ENCODE measurements around the gene ESPN.

ESPN gene

DNA sequence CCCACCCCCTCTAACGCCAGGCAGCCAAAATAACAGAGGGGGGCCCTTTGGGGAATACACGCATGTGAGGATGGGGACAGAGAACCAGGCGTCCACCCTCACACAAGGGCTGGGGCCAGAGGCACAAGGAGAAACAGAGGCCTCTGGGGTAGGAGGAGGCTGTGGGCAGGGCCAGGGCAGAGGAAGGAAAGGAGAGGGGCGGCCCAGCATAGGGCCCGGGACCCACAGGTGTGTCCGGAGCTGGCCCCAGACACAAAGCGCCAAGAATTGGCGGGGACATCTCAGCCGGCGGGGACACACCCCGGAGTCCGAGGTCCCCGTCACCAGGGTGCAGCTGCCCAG lies 60.2 kb downstream of the ESPN start:
- TF ChIP-seq, protein P1, sequence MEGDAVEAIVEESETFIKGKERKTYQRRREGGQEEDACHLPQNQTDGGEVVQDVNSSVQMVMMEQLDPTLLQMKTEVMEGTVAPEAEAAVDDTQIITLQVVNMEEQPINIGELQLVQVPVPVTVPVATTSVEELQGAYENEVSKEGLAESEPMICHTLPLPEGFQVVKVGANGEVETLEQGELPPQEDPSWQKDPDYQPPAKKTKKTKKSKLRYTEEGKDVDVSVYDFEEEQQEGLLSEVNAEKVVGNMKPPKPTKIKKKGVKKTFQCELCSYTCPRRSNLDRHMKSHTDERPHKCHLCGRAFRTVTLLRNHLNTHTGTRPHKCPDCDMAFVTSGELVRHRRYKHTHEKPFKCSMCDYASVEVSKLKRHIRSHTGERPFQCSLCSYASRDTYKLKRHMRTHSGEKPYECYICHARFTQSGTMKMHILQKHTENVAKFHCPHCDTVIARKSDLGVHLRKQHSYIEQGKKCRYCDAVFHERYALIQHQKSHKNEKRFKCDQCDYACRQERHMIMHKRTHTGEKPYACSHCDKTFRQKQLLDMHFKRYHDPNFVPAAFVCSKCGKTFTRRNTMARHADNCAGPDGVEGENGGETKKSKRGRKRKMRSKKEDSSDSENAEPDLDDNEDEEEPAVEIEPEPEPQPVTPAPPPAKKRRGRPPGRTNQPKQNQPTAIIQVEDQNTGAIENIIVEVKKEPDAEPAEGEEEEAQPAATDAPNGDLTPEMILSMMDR (IDR thresholded peaks at IDR 0.05; ENCODE audit: insufficient read depth, low read depth, low read length, missing control alignments) = no peak
- DNase-seq (ENCODE audit: low read depth) = no peak
- H3K4me3 ChIP-seq (ENCODE audit: low read depth, low read length) = no peak overlapping the region

DNA sequence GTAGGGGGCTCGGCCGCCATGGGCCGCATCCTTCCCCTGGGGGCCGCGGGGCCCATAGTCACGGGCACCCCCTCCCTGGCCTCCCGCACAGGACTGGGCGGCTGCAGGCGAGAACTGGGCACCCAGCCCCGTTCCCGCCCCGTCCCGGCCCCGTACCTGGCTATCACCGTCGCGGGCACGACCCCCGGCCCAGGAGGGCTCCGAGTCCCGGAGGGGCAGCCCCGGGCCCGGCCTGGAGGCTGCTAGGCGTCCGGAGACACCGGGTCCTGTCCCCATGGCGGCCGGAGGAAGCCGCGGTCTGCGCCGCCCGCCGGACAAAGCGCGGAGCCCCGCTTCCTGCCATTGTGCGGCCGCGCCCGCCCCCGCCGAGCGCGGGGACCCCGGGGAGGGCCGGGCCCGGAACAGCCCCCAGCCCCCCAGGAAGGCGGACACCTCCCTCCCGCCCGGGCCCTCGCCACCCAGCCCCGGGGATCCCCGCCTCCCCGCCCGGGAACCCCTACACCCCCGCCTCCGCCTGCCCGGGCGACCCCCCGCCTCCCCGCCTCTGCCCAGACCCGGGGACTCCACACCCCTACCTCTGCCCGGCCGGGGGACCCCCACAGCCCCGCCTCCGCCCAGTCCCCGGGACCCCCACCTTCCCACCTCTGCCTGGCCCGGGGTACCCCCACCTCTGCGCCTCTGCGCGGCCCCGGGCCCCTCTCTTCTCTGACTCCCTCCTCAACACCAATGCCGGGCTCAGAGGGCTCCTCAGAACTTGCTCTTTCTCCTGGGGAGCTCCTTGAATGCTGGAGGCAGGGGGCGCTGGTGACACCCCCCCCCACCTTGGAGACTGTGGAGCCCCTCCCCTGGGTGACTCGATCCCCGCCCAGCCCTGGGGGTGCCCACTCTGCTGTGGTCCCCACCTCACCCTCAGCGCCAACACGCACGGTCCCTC lies 60.9 kb downstream of the ESPN start:
- H3K4me3 ChIP-seq (ENCODE audit: low read depth, low read length) = no peak overlapping the region
- no peak for DNase-seq (ENCODE audit: low read depth)
- TF ChIP-seq, protein P1 (IDR thresholded peaks at IDR 0.05; ENCODE audit: insufficient read depth, low read depth, low read length, missing control alignments) = no peak

DNA sequence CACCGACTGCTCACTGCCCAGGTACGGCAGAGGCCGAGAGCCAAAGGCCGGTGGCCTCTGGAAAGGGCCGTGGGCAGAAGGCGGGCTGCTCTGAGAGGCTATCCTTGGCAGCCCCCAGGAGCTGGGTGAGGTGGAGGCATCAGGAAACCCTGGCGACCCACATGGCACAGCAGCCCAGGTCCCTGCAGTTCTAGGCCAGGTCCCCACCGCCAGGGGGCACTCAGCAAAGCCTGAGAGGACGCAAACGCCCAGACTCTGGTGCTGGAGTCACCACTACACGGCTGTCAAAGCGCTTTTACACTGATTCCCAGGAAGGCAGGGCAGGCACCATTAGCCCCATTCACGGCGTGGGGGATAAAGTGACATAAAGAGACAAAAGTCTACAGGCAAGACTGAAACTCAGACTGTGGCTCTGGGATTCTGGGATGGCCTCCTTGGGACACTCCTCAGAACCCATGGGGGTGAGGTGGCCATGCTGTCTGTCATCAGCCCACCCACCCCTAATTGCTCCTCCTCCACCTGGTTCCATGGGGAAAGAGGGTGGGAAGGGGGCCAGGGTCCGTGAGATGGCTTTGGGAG lies 61.9 kb downstream of the ESPN start:
- peak; percentile 83 for DNase-seq (ENCODE audit: low read depth)
- TF ChIP-seq, protein P1 (IDR thresholded peaks at IDR 0.05; ENCODE audit: insufficient read depth, low read depth, low read length, missing control alignments) = peak; percentile 93
- H3K4me3 ChIP-seq (ENCODE audit: low read depth, low read length) = no peak overlapping the region

DNA sequence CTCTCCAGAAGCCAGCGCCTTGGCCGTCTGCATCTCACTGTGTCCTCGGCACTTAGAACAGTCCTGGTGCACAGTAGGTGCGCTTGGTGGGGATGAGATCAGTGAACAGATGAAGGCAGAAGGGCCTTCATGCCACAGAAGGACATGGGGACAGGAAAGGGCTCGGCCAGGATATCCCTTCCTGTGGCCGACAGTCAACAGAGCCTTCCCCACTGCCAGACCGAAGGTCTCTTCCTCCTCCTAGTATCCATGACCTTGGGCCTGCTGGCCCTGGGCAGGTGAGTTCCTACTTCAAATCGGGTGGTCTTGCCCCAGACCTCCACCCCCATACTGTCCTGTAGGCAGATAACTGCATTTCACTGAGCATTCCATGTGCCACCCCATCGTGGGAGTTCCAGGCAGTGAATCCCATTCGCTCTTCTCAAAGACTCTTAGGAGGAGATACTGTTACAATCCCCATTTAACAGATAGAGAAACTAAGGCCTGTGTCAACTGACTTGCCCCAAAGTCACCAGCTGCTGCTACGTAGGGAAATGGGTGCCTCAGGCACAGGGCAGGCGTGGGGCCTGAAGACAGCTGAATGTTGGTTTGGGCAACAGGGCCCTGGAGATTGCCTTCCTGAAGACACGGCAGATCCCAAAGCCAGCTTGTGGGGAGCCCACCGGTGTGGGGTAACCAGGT lies 63.4 kb downstream of the ESPN start:
- TF ChIP-seq, protein P1 (IDR thresholded peaks at IDR 0.05; ENCODE audit: insufficient read depth, low read depth, low read length, missing control alignments) = no peak
- no peak for DNase-seq (ENCODE audit: low read depth)
- no peak overlapping the region for H3K4me3 ChIP-seq (ENCODE audit: low read depth, low read length)

DNA sequence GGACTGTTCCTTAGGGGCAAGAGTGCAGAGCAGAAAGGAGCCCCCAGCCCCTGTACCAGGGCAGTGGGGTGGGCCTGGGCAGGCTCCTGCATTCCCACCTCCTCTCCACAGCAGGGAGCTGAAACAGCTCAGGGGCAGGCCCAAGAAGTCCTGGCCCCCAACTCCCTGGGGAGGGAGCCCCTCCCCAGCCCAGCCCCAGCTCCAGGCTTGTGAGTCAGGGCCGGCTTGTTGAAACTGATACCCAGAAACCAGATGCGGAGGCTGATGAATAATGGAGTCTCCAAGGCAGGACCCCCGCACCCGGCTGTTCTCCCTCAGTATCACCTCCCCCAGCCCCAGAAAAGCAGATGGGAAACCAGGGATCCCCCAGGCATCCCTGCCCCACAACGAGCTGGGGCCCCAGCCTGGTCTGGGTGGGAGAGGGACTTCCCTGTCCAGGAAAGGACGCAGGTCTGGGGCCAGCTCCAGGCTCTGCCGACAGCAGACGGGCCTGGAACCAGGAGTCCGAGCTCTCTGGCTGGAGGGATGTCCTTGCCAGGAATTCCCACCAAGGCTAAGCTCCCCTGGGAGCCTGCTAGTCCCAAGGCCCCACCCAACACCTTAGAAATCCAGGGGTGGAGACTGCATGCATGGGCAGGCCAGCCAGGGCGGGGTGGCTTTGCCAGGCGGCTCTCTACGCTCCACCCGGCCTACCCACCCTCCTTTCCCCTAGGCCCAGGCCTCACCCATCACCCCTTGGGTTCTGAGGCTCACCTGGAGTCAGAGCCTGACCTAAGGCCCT lies 64.2 kb downstream of the ESPN start:
- no peak overlapping the region for H3K4me3 ChIP-seq (ENCODE audit: low read depth, low read length)
- TF ChIP-seq, protein P1 (IDR thresholded peaks at IDR 0.05; ENCODE audit: insufficient read depth, low read depth, low read length, missing control alignments) = no peak
- no peak for DNase-seq (ENCODE audit: low read depth)

DNA sequence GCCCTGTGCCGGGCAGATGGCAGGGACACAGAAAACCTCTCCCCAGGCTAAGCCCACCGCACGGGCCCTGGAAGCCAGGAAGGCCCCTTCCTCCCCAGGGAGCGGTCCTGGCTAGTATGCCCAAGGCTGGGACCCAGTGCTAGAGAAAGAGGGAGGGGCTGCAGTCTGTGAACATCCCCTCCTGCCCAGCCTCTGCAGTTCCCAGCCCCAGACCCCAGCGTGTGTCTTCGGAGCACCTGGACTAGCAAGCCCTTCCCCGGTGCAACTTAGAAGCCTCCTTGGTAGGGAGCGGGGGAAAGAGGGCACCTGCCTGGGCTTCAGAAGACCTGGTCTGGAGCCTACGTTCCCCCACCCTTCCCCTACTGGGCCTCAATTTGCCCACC lies 64.8 kb downstream of the ESPN start:
- TF ChIP-seq, protein P1 (IDR thresholded peaks at IDR 0.05; ENCODE audit: insufficient read depth, low read depth, low read length, missing control alignments) = no peak

More for the DNA sequence above, 64.8 kb downstream of the ESPN start:
- H3K4me3 ChIP-seq (ENCODE audit: low read depth, low read length) = no peak overlapping the region
- no peak for DNase-seq (ENCODE audit: low read depth)

Data from GM12865 (cell line).